Gastrocnemius medialis (tissue), 4 donors: ENCODE measurements around the gene AP1M2. TPM values are rescaled to one million over a fixed set of nuclear protein-coding genes. Genes with fewer than 3 reads are reported as not detected.
"Not testable (repeated sequence)": the region's sequence is repeated elsewhere in the genome, so short reads cannot be mapped to it uniquely, and the experiment has no call there.

Experiments
- ATAC-seq, 2 donors: fragments of 150-250 bp; one replicate each; pipeline ENCODE4 v1.9.1; 2016
- DNase-seq, 2 donors: peaks; one replicate each; pipeline ENCODE4 v3.0.0-alpha.2; 2019
- H3K27ac ChIP-seq, 4 donors: fragments of 200-600 bp; sonication (generic); 1 replicate in 1 of 4; 2 replicates in 3 of 4; pipeline ENCODE4 v1.5.1; 2016 to 2018; ENCODE audit warnings: mild to moderate bottlenecking in 2 of 4, moderate library complexity in 1 of 4
- H3K27me3 ChIP-seq, 3 donors: fragments of 200-600 bp; sonication (generic) in 2 of 3; 1 replicate in 1 of 3; 2 replicates in 2 of 3; pipeline versions ENCODE4 v1.5.1 to v1.6.0; 2016 to 2019; ENCODE audit warnings: mild to moderate bottlenecking in 1 of 3, moderate library complexity in 1 of 3
- H3K36me3 ChIP-seq, 2 donors: fragments of 200-600 bp; sonication (generic) in 1 of 2; one replicate each; pipeline ENCODE4 v1.5.1; 2017 to 2018
- H3K4me1 ChIP-seq, 2 donors: fragments of 200-600 bp; sonication (generic) in 1 of 2; one replicate each; pipeline ENCODE4 v1.5.1; 2016 to 2017; ENCODE audit warnings: mild to moderate bottlenecking in 2 of 2
- H3K4me3 ChIP-seq, 4 donors: fragments of 200-600 bp; sonication (generic) in 3 of 4; 1 replicate in 1 of 4; 2 replicates in 3 of 4; pipeline ENCODE4 v1.5.1; 2016 to 2019; ENCODE audit warnings: mild to moderate bottlenecking in 2 of 4
- H3K9me3 ChIP-seq, 3 donors: fragments of 200-600 bp; sonication (generic) in 2 of 3; 1 replicate in 1 of 3; 2 replicates in 2 of 3; pipeline ENCODE4 v1.5.1; 2016 to 2019
- CTCF ChIP-seq, 5 experiments: fragments of 450-650 bp in 3 of 5; fragments of 200-600 bp in 2 of 5; sonication (generic) in 2 of 5; IDR thresholded peaks in 4 of 5; conservative IDR thresholded peaks in 1 of 5; 1 replicate in 4 of 5; 2 replicates in 1 of 5; pipeline ENCODE4 v1.5.1; 2016 to 2019; ENCODE audit warnings: antibody characterized with exemption in 5 of 5, mild to moderate bottlenecking in 3 of 5, moderate library complexity in 3 of 5
- POLR2A ChIP-seq, 2 donors: fragments of 450-650 bp; IDR thresholded peaks; one replicate each; pipeline ENCODE4 v1.6.1; 2017; ENCODE audit warnings: antibody characterized with exemption in 2 of 2, mild to moderate bottlenecking in 2 of 2, moderate library complexity in 2 of 2
- in situ Hi-C, 4 donors: fragments of 200-750 bp; cut with MboI; loops; one replicate each; pipeline versions ENCODE4 v1.15.0 to v1.8.0; 2017; ENCODE audit warnings: low sequenced_read_pairs in 4 of 4
- intact Hi-C: fragments of 100-400 bp; cut with DNase I; formaldehyde crosslinking; loops from one replicate; pipeline ENCODE4 v1.15.1; 2023; ENCODE audit warnings: low total_unique reads
- total RNA-seq, 4 donors: library from RNA; depleted of rRNA; stranded (reverse); fragments of >200 nt; gene quantifications; one replicate each; pipeline versions ENCODE4 v1.1.0 to v1.2.3, GENCODE V29; 2016

Gene AP1M2
- total RNA-seq, 4 donors from 2014 or later: 0.32 TPM; not detected in 3

- intact Hi-C loops: loop anchor here (1.0 kb wide), 1 partner anchor 23 kb away; the partner anchor contains the start of gene KRI1
- Histone ChIP-seq H3K4me1 (peaks cover 15 to 18% of the 10 kb centered on the region in 2 donors), H3K27me3 (no peaks in the 10 kb centered on the region), H3K27ac (peak overlapping the region; percentile 89 to 96 (median 92)), H3K9me3 (no peaks in the 10 kb centered on the region), H3K4me3 (peak overlapping the region; percentile 68 to 94 (median 79)), H3K36me3 (peaks cover 0 to 23% of the 10 kb centered on the region in 2 donors)
- TF ChIP-seq POLR2A (IDR thresholded peaks at IDR 0.05) (no peak), CTCF (IDR thresholded peaks at IDR 0.05 in 4 of 5, conservative IDR thresholded peaks at IDR 0.05 in 1 of 5) (no peak)
- in situ Hi-C loops: loop anchor here in 1 of 4 donors (10.0 kb wide), 1 partner anchor 58 kb away; no protein-coding TSS in a partner anchor
- DNase-seq (no peak), ATAC-seq (no peak)
These were observed 44.1 kb downstream of the AP1M2 start for GRCh38 chr19:10543059-10543419.

GRCh38 chr19:10539016-10539415, 48.1 kb downstream of the AP1M2 start:
- H3K4me3 ChIP-seq, H3K9me3 ChIP-seq, H3K4me1 ChIP-seq, in situ Hi-C loops, DNase-seq, H3K36me3 ChIP-seq, intact Hi-C loops, ATAC-seq, H3K27ac ChIP-seq, H3K27me3 ChIP-seq: not testable (repeated sequence)

GRCh38 chr19:10538204-10538983, 48.7 kb downstream of the AP1M2 start:
- intact Hi-C loops (no loop called here), in situ Hi-C loops (no loop called here)
- Histone ChIP-seq H3K36me3 (no peaks in the 10 kb centered on the region), H3K27ac (no peak overlapping the region), H3K4me1 (peaks cover 0 to 3% of the 10 kb centered on the region in 2 donors), H3K4me3 (no peak overlapping the region), H3K27me3 (no peaks in the 10 kb centered on the region), H3K9me3 (no peaks in the 10 kb centered on the region)
- DNase-seq (no peak), ATAC-seq (no peak)
- TF ChIP-seq POLR2A (IDR thresholded peaks at IDR 0.05) (no peak), CTCF (IDR thresholded peaks at IDR 0.05 in 4 of 5, conservative IDR thresholded peaks at IDR 0.05 in 1 of 5) (no peak)

- H3K4me3 ChIP-seq: no peak overlapping the region
- TF ChIP-seq CTCF (IDR thresholded peaks at IDR 0.05 in 4 of 5, conservative IDR thresholded peaks at IDR 0.05 in 1 of 5) (no peak), POLR2A (IDR thresholded peaks at IDR 0.05) (no peak)
- intact Hi-C loops (no loop called here), in situ Hi-C loops (no loop called here)
- no peaks in the 10 kb centered on the region for H3K27me3 ChIP-seq
- ATAC-seq (no peak), DNase-seq (no peak)
- H3K4me1 ChIP-seq: no peaks in the 10 kb centered on the region
- no peak overlapping the region for H3K27ac ChIP-seq
- no peaks in the 10 kb centered on the region for H3K36me3 ChIP-seq
- H3K9me3 ChIP-seq: no peaks in the 10 kb centered on the region
These were observed 49.4 kb downstream of the AP1M2 start for GRCh38 chr19:10537668-10538067.

GRCh38 chr19:10535613-10536012, 51.5 kb downstream of the AP1M2 start:
- intact Hi-C loops: no loop called here
- in situ Hi-C loops: no loop called here
- H3K27me3 ChIP-seq: no peaks in the 10 kb centered on the region
- TF ChIP-seq CTCF (IDR thresholded peaks at IDR 0.05 in 4 of 5, conservative IDR thresholded peaks at IDR 0.05 in 1 of 5) (no peak), POLR2A (IDR thresholded peaks at IDR 0.05) (no peak)
- no peaks in the 10 kb centered on the region for H3K9me3 ChIP-seq
- ATAC-seq (no peak), DNase-seq (no peak)
- no peak overlapping the region for H3K27ac ChIP-seq
- no peak overlapping the region for H3K4me3 ChIP-seq
- H3K36me3 ChIP-seq: no peaks in the 10 kb centered on the region
- no peaks in the 10 kb centered on the region for H3K4me1 ChIP-seq
